HG03521 (cell line): ENCODE data around the gene PGAP3.
"Not testable (repeated sequence)": the region's sequence is repeated elsewhere in the genome, so short reads cannot be mapped to it uniquely, and the experiment has no call there.

Experiments
- ATAC-seq: cut with Tn5 transposase; IDR thresholded peaks from one replicate; pipeline ENCODE4 v1.9.1; 2021; ENCODE audit warnings: mild to moderate bottlenecking, moderate library complexity; ENCODE audit not compliant: unreplicated experiment

The PGAP3 gene

GRCh38 chr17:39715375-39716072 is 27.7 kb upstream of the PGAP3 start:
- ATAC-seq: no peak

- ATAC-seq: no peak
Measured at GRCh38 chr17:39714234-39714633, 26.4 kb upstream of the PGAP3 start.

- ATAC-seq: no peak
Measured at GRCh38 chr17:39711851-39712250, 24.0 kb upstream of the PGAP3 start.

GRCh38 chr17:39711071-39711470 is 23.2 kb upstream of the PGAP3 start:
- not testable (repeated sequence) for ATAC-seq

- ATAC-seq: no peak
Measured at GRCh38 chr17:39709998-39710964, 22.4 kb upstream of the PGAP3 start.

GRCh38 chr17:39709319-39709997 is 21.6 kb upstream of the PGAP3 start:
- no peak for ATAC-seq

GRCh38 chr17:39706921-39707337 is 19.1 kb upstream of the PGAP3 start:
- ATAC-seq: no peak

GRCh38 chr17:39706383-39706782 is 18.5 kb upstream of the PGAP3 start:
- ATAC-seq: no peak

- no peak for ATAC-seq
Measured at GRCh38 chr17:39705786-39706348, 18.0 kb upstream of the PGAP3 start.

GRCh38 chr17:39704821-39705551 is 17.1 kb upstream of the PGAP3 start:
- no peak for ATAC-seq

- ATAC-seq: no peak
Measured at GRCh38 chr17:39703913-39704312, 16.1 kb upstream of the PGAP3 start.

- no peak for ATAC-seq
Measured at GRCh38 chr17:39702901-39703893, 15.3 kb upstream of the PGAP3 start.

- ATAC-seq: no peak
Measured at GRCh38 chr17:39701784-39702422, 14.0 kb upstream of the PGAP3 start.

- no peak for ATAC-seq
Measured at GRCh38 chr17:39701012-39701783, 13.3 kb upstream of the PGAP3 start.

GRCh38 chr17:39700148-39700987 is 12.5 kb upstream of the PGAP3 start:
- ATAC-seq: no peak

- ATAC-seq: no peak
Measured at GRCh38 chr17:39699818-39700147, 11.9 kb upstream of the PGAP3 start, which contains the start of gene ERBB2. ERBB2 (plus strand) TSS chr17:39700064; CDS start chr17:39700239, 175 bp downstream.
